Posterior cingulate gyrus (tissue), 11 donors: ENCODE results near the gene ABCC3.
A peak's percentile ranks its signal among the peaks of the same experiment; 100 is the strongest.
"Not testable (repeated sequence)": the region's sequence is repeated elsewhere in the genome, so short reads cannot be mapped to it uniquely, and the experiment has no call there.

Source experiments
- DNase-seq, 10 donors: peaks; one replicate each; pipeline versions ENCODE4 v3.0.0 to v3.0.0-alpha.2; 2020 to 2021; ENCODE audit warnings: mixed read lengths in 3 of 10
- intact Hi-C: fragments of 100-400 bp; cut with DNase I; formaldehyde crosslinking; loops from one replicate; pipeline ENCODE4 v1.15.1; 2023

Gene ABCC3

GRCh38 chr17:50719924-50720794 is 85.5 kb downstream of the ABCC3 start:
- DNase-seq: no peak
- intact Hi-C loops: loop anchor here (1.0 kb wide), 1 partner anchor 13 kb away; the partner anchor contains the start of gene ANKRD40

- DNase-seq: no peak
- intact Hi-C loops: no loop called here
Measured at GRCh38 chr17:50721194-50722010, 86.7 kb downstream of the ABCC3 start.

DNA sequence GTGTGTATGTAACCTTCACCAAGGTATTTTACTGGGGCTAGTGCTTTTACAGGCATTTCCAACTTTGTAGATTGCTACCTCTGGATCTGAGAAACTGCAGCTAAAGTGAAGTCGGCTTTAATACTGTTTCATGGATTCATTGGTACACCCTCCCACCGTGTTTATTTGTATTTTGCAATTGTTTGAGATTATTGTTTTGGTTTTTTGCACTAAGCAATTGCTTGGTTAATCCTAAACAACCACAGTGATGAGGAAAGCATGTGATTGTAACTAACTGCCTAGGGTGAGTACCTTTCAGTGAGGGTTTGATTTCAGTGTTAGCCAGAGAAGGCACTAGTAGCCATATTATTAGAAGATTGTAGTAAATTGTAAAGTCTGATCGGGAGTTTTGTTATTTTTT is 88.1 kb downstream of the ABCC3 start:
- DNase-seq: no peak
- intact Hi-C loops: no loop called here

- intact Hi-C loops, DNase-seq: not testable (repeated sequence)
Measured at GRCh38 chr17:50724622-50725021, 89.9 kb downstream of the ABCC3 start.

DNA sequence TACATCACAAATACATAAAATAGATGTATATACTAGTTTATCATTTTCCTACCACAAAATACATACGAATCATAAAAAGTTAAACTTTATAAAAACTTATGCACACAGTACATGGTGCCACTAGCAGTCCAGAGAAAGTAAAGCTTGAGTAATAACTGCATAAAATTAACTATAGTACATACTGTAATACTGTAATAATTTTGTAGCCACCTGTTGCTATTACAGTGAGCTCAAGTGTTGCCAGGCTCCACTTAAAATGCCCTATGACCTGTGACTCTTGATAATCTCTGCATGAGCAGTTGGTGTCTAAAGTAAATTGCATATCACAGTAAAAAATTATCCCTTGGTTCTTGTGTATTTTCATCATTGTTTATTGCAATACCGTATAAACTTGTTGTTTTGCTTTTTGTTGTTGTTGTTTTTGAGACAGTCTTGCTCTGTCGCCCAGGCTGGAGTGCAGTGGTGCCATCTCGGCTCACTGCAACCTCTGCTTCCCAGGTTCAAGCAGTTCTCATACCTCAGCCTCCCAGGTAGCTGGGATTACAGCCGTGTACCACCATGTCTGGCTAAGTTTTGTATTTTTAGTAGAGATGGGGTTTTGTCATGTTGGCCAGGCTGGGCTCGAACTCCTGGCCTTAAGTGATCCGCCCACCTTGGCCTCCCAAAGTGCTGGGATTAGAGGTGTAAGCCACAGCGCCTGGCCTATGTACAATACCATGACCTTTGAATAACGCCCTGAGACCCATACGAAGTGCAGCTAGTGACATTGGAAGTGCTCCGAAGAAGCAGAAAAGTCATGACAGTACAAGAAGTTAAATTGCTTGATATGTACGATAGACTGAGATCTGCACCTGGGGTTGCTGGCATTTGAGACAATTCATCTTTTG is 91.3 kb downstream of the ABCC3 start:
- intact Hi-C loops: no loop called here
- DNase-seq: peak in 1 of 10 donors; percentile 49

- intact Hi-C loops: no loop called here
- DNase-seq: no peak
Measured at GRCh38 chr17:50728112-50728429, 93.4 kb downstream of the ABCC3 start.

- intact Hi-C loops: no loop called here
- DNase-seq: no peak
Measured at GRCh38 chr17:50728881-50729765, 94.4 kb downstream of the ABCC3 start.

- intact Hi-C loops: no loop called here
- DNase-seq: no peak
Measured at GRCh38 chr17:50731575-50732460, 97.1 kb downstream of the ABCC3 start.

DNA sequence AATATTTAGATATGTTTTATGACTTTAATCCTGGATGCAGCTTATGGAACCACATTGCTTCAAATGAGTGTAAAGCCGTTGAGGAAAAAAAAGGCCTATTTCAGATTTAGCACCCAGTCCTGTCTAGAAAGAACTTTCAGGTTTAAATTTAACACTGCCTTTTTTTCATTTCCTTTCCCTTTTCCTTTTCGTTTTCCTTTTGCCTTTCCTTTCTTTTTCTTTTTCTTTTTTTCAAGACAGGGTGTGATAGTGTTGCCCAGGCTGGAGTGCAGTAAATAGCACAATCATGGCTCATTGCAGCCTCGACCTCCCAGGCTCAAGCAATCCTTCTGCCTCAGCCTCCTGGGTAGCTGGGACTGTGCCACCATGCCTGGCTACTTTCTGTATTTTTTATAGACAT is 100.6 kb downstream of the ABCC3 start:
- intact Hi-C loops: no loop called here
- no peak for DNase-seq

DNA sequence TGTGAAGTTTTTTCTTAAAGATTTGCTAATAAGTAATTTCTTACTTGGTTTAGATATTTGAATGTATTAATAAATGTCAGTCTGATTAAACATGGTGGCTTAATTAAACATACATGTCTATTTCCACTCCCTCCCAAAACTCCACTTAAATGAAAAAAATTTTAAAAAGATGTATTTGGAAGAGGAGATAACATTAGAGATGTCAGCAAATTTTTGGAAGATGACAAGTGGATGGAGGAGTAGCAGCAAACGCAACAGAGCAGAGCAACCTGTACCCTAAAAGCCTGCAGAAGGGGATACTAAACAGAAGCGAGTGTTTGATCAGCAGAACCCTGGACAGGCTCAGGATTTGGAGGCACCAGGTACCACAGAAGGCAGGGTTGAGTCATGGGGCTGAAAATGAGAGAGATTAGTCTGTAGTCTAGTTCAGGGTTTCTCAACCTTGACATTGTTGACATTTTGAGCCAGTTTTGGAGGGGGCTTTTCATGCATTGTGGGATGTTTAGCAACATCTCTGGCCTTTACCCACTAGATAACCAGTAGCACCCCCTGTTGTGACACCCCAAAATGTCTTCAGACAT is 102.5 kb downstream of the ABCC3 start:
- no peak for DNase-seq
- intact Hi-C loops: no loop called here

- DNase-seq: no peak
- intact Hi-C loops: no loop called here
Measured at GRCh38 chr17:50739098-50739497, 104.4 kb downstream of the ABCC3 start.
